GM19099 (cell line): ENCODE measurements around the gene PET100.
A peak's percentile ranks its signal among the peaks of the same experiment; 100 is the strongest.

Source experiments
- POLR2A ChIP-seq: IDR thresholded peaks from 3 replicates; pipeline ENCODE4 v1.6.1; 2011; ENCODE audit warnings: low read depth; ENCODE audit not compliant: insufficient read length; ENCODE audit errors: extremely low read depth

PET100 gene

DNA sequence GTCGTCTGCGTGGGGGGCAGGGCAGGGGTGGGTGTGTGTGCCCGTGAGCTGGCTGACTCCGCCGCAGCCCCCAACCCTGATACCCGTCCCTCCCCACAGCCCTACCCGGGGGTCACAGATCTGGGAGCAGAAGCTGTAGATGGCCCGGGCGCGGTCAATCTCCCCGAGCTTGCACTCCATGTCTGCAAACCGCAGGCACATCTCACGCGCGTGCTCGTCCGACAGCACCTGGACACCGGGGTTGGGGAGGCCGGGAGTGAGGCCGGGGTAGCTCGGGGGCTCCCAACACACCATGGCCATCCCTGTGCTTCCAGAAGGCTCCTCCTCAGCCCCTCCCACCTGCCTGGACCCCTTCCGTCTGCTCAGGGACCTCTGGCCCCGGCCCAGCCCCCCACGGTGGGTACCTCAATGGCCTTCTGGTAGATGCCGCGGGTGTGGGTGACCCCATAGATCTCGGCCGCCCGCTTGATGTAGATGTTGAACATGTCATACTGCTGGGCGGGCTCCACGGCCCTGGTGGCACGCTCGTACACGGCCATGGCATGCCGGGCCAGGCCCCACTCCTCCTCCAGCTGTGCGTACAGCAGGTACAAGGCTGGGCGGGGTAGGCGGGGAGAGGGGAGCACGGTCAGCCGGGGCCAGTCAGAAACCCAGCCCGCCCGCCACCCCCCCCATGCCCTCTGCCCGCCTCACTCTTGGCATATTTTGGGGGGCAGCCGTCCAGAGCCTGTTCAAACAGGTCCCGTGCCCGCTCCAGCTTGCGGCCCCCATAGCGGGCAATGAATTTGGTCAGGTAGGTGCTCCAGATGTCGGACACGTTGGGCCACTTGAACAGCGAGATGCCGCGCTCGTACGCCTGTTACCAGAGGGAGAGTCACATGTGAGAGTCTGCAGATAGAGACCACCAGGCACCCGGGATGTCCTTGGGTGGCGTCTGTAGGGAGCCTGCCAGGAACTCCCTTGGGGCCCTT is 8.9 kb upstream of the PET100 start:
- no peak for TF ChIP-seq POLR2A

- TF ChIP-seq POLR2A = no peak
These were observed 6.5 kb upstream of the PET100 start for GRCh38 chr19:7622933-7623685.

DNA sequence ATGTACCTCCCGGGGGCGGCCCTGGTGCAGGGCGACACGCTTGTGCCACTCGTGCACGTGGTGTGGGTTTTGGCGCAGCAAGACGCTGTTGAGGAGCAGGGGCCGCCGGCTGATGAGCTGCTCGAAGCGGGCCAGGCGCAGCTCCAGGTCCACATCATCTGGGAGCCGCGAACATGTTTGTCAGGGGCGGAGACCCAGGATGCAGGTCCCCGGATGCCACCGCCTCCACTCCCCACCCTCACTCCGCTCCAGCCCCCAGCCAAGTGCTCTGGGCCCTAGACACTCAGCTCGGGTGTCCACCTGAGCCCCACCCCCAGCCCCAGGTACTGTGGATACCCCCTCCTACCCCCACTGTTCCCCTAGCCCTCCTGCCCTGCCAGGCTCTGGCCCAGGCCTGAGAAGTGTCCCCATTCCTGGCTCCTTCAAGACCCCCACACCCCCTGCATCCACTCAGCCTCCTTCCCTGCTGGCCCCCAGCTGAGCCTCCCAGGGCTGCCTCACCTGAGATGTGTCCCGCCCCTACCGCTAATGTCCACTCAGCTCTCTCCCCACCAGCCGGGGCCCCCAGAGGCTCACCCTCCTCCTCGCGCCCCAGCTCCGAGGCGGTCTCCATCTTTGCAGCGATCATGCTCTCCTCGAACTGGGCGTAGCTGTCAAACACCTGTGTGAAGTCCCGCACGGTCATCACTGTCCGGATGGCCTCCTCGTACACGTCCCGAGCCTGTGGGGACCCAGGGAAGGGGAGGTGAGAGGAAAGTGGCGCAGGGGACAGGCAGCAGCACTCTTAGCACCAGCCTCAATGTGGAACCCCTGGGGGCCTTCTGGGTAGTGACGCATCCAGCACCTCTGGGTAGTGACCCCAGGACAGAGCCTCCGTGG is 5.6 kb upstream of the PET100 start:
- TF ChIP-seq POLR2A = no peak

GRCh38 chr19:7624810-7625209 is 4.8 kb upstream of the PET100 start:
- no peak for TF ChIP-seq POLR2A

GRCh38 chr19:7625763-7626372 is 3.7 kb upstream of the PET100 start:
- no peak for TF ChIP-seq POLR2A

DNA sequence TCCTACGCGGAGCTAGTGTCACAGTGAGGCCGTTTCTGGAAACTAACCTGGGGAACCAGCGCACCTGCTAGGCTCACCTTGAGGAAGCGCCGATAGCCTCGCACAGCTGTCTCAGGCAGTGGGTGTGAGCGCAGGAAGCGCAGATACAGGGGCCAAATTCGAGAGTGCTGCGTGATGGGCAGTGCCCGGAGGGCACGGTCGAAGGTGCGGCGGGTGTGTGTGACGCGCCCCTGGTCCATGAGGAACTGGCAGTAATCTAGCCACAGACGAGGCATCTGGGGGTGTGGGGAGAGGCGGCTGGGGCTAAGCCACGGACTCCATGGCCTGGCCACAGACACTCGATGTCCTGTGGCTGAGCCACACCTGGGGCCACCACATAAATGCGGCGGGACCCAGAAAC is 2.4 kb upstream of the PET100 start:
- TF ChIP-seq POLR2A = no peak

DNA sequence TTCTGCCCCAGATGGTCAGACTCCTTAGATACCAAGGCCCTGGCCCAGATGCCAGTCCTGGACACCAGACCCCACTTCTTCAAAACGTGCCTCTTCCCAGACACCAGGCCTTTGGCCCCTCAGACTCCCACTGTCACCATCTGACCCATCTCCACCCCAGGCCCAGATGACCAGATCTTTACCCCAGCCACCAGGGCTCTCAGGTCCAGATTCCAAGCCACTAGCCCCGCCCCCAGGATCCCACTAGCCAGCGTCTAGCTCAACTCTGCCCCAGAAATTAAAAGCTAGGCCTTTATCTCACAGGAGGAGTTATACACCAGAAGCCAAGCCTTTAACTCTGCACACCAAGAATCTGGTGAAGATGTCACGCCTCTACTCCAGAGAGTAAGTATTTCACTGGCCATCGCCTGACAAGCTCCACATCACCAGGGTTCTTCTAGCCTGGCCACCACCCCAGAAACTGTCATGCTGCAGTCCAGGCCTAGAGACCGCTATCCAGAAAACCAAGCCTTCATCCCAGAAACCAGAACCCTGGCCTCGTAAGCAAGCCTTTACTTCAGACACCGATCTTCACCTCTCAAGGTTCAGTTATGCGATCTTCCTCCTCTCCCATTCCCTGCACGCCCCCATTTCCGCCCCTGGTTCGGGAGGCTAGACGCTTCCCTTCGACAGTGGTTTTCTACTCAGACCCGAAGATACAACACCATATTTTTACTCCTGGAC is 843 bp upstream of the PET100 start:
- no peak for TF ChIP-seq POLR2A

GRCh38 chr19:7631577-7631976 is 2.0 kb downstream of the PET100 start:
- TF ChIP-seq POLR2A = no peak

- TF ChIP-seq POLR2A = no peak
These were observed 3.0 kb downstream of the PET100 start for GRCh38 chr19:7632340-7633203.

DNA sequence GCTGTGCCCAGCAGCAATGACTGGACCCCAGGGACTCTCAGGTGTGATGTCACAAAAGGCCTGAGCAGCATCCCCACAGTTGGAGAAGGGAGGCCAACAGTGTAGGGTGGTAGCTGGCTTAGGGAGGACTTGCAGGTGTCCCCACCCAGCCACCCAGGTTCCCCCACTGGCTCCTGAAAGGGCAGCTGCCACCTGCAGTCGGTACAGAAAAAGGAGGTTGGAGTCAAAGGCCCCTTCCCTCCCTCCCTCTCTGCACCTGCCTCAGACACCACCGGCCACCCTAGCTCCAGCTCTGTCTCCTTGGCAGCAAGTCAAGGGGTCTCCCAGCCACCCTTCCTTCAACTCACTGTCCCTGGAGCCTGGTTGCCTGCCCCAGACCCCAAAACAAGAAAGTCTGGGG is 4.1 kb downstream of the PET100 start, which contains the start of gene PCP2:
TSS of gene PCP2 (minus strand) at position 22 of the 400 bp plus-strand sequence. CDS start 262 bp downstream, outside the sequence.
- no peak for TF ChIP-seq POLR2A

- TF ChIP-seq POLR2A = no peak
These were observed 6.1 kb downstream of the PET100 start for GRCh38 chr19:7635670-7636069.

DNA sequence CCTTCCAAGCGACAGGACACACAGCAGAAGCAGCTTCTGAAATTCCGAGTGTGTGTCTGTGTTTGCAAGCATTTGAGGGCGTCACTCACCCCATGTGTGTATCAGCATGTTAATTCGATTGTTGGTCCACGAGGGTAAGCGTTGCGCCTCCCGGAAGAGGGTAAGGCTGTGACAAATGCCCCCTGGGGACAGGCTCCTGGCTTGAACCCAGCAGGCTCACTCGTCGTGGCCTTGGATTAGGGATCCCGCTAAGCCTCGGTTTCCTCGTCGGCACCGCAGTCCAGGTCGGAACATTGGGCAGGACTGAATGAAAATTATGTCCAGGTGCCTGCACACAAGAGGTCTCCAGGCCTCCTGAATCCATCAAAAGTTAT is 6.7 kb downstream of the PET100 start:
- TF ChIP-seq POLR2A = no peak

- peak; percentile 93 for TF ChIP-seq POLR2A
These were observed 7.2 kb downstream of the PET100 start, which contains the start of gene STXBP2 for GRCh38 chr19:7636691-7637373. Gene STXBP2 (plus strand): TSS chr19:7637110. CDS start chr19:7637150, 40 bp downstream.
